Activated naive CD4-positive, alpha-beta T cell treated with anti-CD3 and anti-CD28 coated beads for 36 hours (primary cell): Measurements from ENCODE around the gene MKX. TPM values are rescaled to one million over a fixed set of nuclear protein-coding genes. Genes with fewer than 3 reads are reported as not detected.
A peak's percentile ranks its signal among the peaks of the same experiment; 100 is the strongest.

Experiments
- CTCF ChIA-PET: fragments of 350-600 bp; sonication (Branson Sonifier 250); formaldehyde crosslinking; loops from one replicate; lab custom pipeline; 2021; ENCODE audit warnings: antibody characterized with exemption; lab: Charles Lee
- DNase-seq: peaks from one replicate; pipeline ENCODE4 v3.0.0-alpha.2; 2020
- H3K27ac Mint-ChIP-seq: one replicate; pipeline ENCODE4 v1.8.0; 2021; ENCODE audit warnings: mild to moderate bottlenecking, mixed read lengths
- H3K27me3 Mint-ChIP-seq: one replicate; pipeline ENCODE4 v1.8.0; 2021; ENCODE audit warnings: low read depth, mixed read lengths
- H3K36me3 Mint-ChIP-seq: one replicate; pipeline ENCODE4 v1.8.0; 2021; ENCODE audit warnings: low read depth, mixed read lengths
- H3K4me1 Mint-ChIP-seq: one replicate; pipeline ENCODE4 v1.8.0; 2021; ENCODE audit warnings: low read depth, mixed read lengths
- H3K4me3 Mint-ChIP-seq: one replicate; pipeline ENCODE4 v1.8.0; 2021; ENCODE audit warnings: mild to moderate bottlenecking, moderate library complexity, mixed read lengths
- H3K9me3 Mint-ChIP-seq: one replicate; pipeline ENCODE4 v1.8.0; 2021; ENCODE audit warnings: mixed read lengths
- intact Hi-C: fragments of 100-400 bp; cut with micrococcal nuclease; formaldehyde crosslinking; loops from one replicate; pipeline ENCODE4 v1.15.1; 2023
- total RNA-seq, 2 experiments: library from RNA; stranded (reverse); gene quantifications; one replicate each; pipeline ENCODE4 v1.2.3, GENCODE V29; 2021

The MKX gene
- total RNA-seq, 2 experiments from 2014 or later, result 0.15 to 0.38 TPM

DNA sequence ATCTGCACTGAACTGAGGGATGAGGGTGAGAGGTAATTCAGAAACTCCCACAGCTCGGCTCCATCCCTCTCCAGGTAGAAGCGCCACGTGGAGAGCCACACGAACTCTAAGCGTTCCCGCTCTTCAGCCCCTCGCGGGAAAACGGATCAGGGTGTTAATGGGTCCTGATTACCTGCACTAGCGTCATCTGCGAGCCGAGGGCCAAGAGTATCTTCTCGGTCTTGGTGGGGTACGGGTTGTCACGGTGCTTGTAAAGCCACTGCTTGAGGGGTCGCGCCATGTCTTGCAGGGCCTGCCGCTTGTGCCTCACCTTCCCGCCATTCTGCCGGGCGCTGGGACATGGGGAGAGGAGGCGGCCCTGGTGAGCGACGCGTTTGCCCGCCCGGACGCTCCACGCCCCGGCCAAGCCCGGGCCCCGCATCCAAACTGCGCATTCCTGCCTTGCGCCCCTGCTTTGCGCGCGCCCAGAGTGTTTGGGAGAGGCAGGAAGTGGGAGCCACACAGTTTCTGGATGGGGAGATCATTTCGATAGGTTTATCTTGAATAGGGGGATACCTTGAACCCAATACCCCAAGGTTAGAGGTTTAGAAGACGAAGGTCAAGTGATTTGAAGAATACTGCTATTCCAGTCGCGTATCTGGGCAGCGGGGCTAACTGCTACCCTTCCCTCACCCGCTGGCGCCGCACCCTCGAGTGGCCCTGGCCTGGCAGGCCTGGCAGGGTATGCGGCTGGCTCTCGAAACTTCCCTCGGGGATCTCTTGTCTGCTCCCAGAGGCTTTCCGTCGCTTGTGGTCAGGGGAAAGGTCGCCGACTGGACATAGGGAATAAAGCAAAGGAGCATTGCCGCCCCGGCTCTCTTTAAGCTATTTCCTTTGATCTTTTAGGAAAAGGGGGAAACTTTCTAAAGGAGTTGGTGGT, 4.2 kb downstream of the MKX start:
- no peaks in the 10 kb centered on the region for H3K36me3 Mint-ChIP-seq
- intact Hi-C loops, result loop anchor here (1.0 to 5.0 kb wide), 10 partner anchors 183 to 791 kb away; partner anchors contain the start of genes ACBD5, RAB18 and WAC
- H3K27me3 Mint-ChIP-seq, result peaks cover 40% of the 10 kb centered on the region
- peaks cover 28% of the 10 kb centered on the region for H3K4me1 Mint-ChIP-seq
- H3K4me3 Mint-ChIP-seq, result peak overlapping the region; percentile 66
- H3K9me3 Mint-ChIP-seq, result no peaks in the 10 kb centered on the region
- CTCF ChIA-PET, result interaction anchor here (0.5 to 3.2 kb wide), 13 partner anchors 8 to 1061 kb away, joined by 3 to 15 read pairs (median 3); no protein-coding TSS in a partner anchor
- peak; percentile 11 for DNase-seq
- H3K27ac Mint-ChIP-seq, result no peak overlapping the region

- intact Hi-C loops, result no loop called here
- CTCF ChIA-PET, result interaction anchor here (0.5 kb wide), 1 partner anchor 1166 kb away, joined by 3 read pairs; no protein-coding TSS in a partner anchor
These were observed 9.2 kb downstream of the MKX start for GRCh38 chr10:27736396-27736795.

GRCh38 chr10:27730041-27730440, 15.6 kb downstream of the MKX start:
- H3K27me3 Mint-ChIP-seq, result peaks cover 15% of the 10 kb centered on the region
- CTCF ChIA-PET, result no interaction called here
- H3K9me3 Mint-ChIP-seq, result no peaks in the 10 kb centered on the region
- H3K36me3 Mint-ChIP-seq, result no peaks in the 10 kb centered on the region
- no peak for DNase-seq
- H3K4me1 Mint-ChIP-seq, result no peaks in the 10 kb centered on the region
- intact Hi-C loops, result no loop called here
- H3K4me3 Mint-ChIP-seq, result no peak overlapping the region
- H3K27ac Mint-ChIP-seq, result no peak overlapping the region

More at GRCh38 chr10:27736396-27736795, 9.2 kb downstream of the MKX start:
- no peaks in the 10 kb centered on the region for H3K36me3 Mint-ChIP-seq
- H3K4me1 Mint-ChIP-seq, result peaks cover 7% of the 10 kb centered on the region
- H3K27me3 Mint-ChIP-seq, result peaks cover 25% of the 10 kb centered on the region
- H3K4me3 Mint-ChIP-seq, result no peak overlapping the region
- DNase-seq, result no peak
- no peaks in the 10 kb centered on the region for H3K9me3 Mint-ChIP-seq
- no peak overlapping the region for H3K27ac Mint-ChIP-seq

GRCh38 chr10:27728338-27728737, 17.3 kb downstream of the MKX start:
- DNase-seq, result no peak
- no peak overlapping the region for H3K4me3 Mint-ChIP-seq
- H3K9me3 Mint-ChIP-seq, result no peaks in the 10 kb centered on the region
- intact Hi-C loops, result no loop called here
- H3K27me3 Mint-ChIP-seq, result peaks cover 14% of the 10 kb centered on the region
- CTCF ChIA-PET, result no interaction called here
- H3K4me1 Mint-ChIP-seq, result no peaks in the 10 kb centered on the region
- H3K27ac Mint-ChIP-seq, result no peak overlapping the region
- no peaks in the 10 kb centered on the region for H3K36me3 Mint-ChIP-seq

DNA sequence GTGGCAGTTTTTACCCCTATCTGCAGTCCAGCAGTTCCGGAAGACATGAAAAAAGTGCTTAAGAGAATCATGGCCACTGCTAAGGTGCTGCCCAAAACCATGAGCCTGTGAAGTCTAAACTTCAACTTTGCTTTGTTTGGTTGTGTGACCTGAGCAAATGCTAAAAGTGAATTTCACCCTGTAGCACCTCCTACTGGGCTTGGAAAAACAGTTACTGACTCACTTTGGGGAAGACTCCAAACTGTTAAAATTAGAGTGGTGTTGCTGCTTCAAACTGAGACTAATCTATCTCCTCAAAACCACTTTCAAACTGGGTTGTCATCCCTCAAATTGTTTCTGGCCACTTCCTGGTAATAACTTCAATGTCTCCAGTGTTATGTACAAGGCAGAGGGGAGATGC, 21.3 kb downstream of the MKX start:
- CTCF ChIA-PET, result no interaction called here
- peaks cover 16% of the 10 kb centered on the region for H3K27me3 Mint-ChIP-seq

GRCh38 chr10:27723436-27723835, 22.2 kb downstream of the MKX start:
- H3K4me1 Mint-ChIP-seq, result no peaks in the 10 kb centered on the region
- intact Hi-C loops, result no loop called here
- no peak for DNase-seq
- H3K36me3 Mint-ChIP-seq, result no peaks in the 10 kb centered on the region
- CTCF ChIA-PET, result interaction anchor here (0.9 to 1.2 kb wide), 3 partner anchors 17 to 518 kb away, joined by 3 to 5 read pairs (median 3); no protein-coding TSS in a partner anchor
- H3K9me3 Mint-ChIP-seq, result no peaks in the 10 kb centered on the region
- H3K27me3 Mint-ChIP-seq, result peaks cover 23% of the 10 kb centered on the region
- H3K27ac Mint-ChIP-seq, result no peak overlapping the region
- H3K4me3 Mint-ChIP-seq, result no peak overlapping the region

More for the DNA sequence above, 21.3 kb downstream of the MKX start:
- Mint-ChIP-seq H3K9me3 (no peaks in the 10 kb centered on the region), H3K4me1 (no peaks in the 10 kb centered on the region), H3K4me3 (no peak overlapping the region), H3K36me3 (no peaks in the 10 kb centered on the region), H3K27ac (no peak overlapping the region)
- no peak for DNase-seq
- intact Hi-C loops, result no loop called here

GRCh38 chr10:27720529-27720928, 25.1 kb downstream of the MKX start:
- no peak overlapping the region for H3K4me3 Mint-ChIP-seq
- H3K27me3 Mint-ChIP-seq, result peaks cover 29% of the 10 kb centered on the region
- intact Hi-C loops, result no loop called here
- no peaks in the 10 kb centered on the region for H3K4me1 Mint-ChIP-seq
- CTCF ChIA-PET, result interaction anchor here (0.6 kb wide), 1 partner anchor 28 kb away, joined by 3 read pairs; no protein-coding TSS in a partner anchor
- DNase-seq, result no peak
- no peaks in the 10 kb centered on the region for H3K36me3 Mint-ChIP-seq
- H3K27ac Mint-ChIP-seq, result no peak overlapping the region
- H3K9me3 Mint-ChIP-seq, result no peaks in the 10 kb centered on the region

GRCh38 chr10:27719052-27719451, 26.6 kb downstream of the MKX start:
- intact Hi-C loops, result no loop called here
- no peaks in the 10 kb centered on the region for H3K9me3 Mint-ChIP-seq
- CTCF ChIA-PET, result no interaction called here
- peaks cover 29% of the 10 kb centered on the region for H3K27me3 Mint-ChIP-seq
- DNase-seq, result no peak
- H3K27ac Mint-ChIP-seq, result no peak overlapping the region
- no peaks in the 10 kb centered on the region for H3K4me1 Mint-ChIP-seq
- no peaks in the 10 kb centered on the region for H3K36me3 Mint-ChIP-seq
- H3K4me3 Mint-ChIP-seq, result no peak overlapping the region

GRCh38 chr10:27717861-27718260, 27.8 kb downstream of the MKX start:
- H3K27ac Mint-ChIP-seq, result no peak overlapping the region
- H3K27me3 Mint-ChIP-seq, result peaks cover 23% of the 10 kb centered on the region
- intact Hi-C loops, result no loop called here
- no peak for DNase-seq
- H3K4me1 Mint-ChIP-seq, result no peaks in the 10 kb centered on the region
- no peaks in the 10 kb centered on the region for H3K9me3 Mint-ChIP-seq
- CTCF ChIA-PET, result no interaction called here
- no peak overlapping the region for H3K4me3 Mint-ChIP-seq
- no peaks in the 10 kb centered on the region for H3K36me3 Mint-ChIP-seq

DNA sequence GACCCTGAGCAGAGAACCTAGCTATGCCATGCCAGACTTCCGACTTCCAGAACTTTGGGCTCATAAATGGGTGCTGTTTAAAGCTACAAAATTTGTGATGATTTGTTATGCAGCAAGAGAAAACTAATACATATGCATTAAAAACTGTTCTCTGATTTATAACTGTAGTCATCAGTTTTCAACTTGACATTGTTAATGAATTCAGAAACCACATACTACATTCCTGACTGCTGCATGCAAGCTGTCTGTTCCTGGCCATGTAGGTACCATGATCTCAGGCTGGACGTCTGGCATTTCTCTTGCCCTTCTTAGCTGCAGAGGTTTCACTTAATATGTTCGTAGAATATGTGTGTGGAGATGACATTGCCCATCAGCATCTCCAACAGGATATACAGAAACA, 28.4 kb downstream of the MKX start:
- no peaks in the 10 kb centered on the region for H3K36me3 Mint-ChIP-seq
- CTCF ChIA-PET, result no interaction called here
- no peaks in the 10 kb centered on the region for H3K4me1 Mint-ChIP-seq
- no peak overlapping the region for H3K4me3 Mint-ChIP-seq
- intact Hi-C loops, result no loop called here
- peaks cover 23% of the 10 kb centered on the region for H3K27me3 Mint-ChIP-seq
- H3K9me3 Mint-ChIP-seq, result no peaks in the 10 kb centered on the region
- no peak for DNase-seq
- no peak overlapping the region for H3K27ac Mint-ChIP-seq

DNA sequence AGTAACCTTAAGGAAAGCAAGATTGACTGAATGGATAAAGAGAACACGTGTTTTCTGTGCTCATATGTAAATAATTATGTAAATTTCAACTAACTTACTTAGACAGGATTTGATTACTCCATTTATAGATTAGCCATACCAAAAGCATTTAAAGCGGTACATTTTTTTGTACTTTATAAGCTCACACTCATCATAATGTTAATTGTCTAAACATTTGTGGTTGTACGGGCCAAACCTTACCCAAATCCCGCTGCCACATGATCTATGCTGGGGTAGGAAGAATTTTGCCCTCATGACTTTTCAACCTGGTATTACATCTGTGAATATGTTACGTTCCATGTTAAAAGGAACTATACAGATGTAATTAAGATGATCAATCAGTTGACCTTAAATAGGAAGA, 29.1 kb downstream of the MKX start:
- Mint-ChIP-seq H3K27ac (no peak overlapping the region), H3K9me3 (no peaks in the 10 kb centered on the region), H3K27me3 (peaks cover 23% of the 10 kb centered on the region), H3K4me3 (no peak overlapping the region), H3K4me1 (no peaks in the 10 kb centered on the region), H3K36me3 (no peaks in the 10 kb centered on the region)
- CTCF ChIA-PET, result no interaction called here
- intact Hi-C loops, result no loop called here
- DNase-seq, result no peak

DNA sequence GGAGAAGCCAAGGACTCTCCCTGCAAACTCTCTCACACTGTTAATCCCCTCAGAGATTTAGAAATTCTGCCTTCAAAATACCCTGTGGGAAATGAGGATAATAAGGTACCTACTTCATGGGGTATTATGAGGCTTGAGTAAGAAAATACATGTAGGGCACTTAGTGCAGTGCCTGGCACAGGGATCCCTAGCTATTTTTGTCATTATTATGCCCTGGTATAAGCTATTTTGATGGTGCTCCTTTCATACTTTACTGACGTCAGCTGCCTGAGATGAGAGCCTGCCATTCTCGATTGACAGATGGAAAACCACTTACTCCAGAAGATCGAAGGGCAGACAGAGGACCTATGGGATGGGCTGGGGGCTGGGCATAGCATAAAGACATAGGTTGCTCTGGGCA, 30.1 kb downstream of the MKX start:
- Mint-ChIP-seq H3K36me3 (no peaks in the 10 kb centered on the region), H3K27me3 (peaks cover 17% of the 10 kb centered on the region), H3K9me3 (no peaks in the 10 kb centered on the region), H3K4me1 (no peaks in the 10 kb centered on the region), H3K4me3 (no peak overlapping the region), H3K27ac (no peak overlapping the region)
- intact Hi-C loops, result no loop called here
- DNase-seq, result no peak
- CTCF ChIA-PET, result interaction anchor here (0.6 kb wide), 1 partner anchor 718 kb away, joined by 3 read pairs; no protein-coding TSS in a partner anchor

DNA sequence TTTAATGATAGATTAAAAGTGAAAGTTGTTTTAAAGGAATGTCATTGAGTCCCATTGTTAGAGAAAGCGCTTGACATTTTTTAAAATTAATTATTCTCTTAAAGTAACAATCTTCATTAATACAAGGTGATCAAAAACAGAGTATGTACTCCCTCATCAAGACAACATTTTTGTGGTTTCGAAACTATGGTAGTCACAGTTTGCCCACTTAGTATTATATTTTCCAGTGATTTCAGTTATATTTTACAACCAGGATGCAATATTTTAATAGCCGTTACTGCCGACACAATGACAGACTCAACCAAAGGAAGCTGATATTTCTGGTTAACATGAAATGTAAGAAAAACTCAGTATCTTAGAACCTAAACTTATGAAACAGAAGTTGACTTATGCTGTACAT, 31.3 kb downstream of the MKX start:
- no peak for DNase-seq
- H3K9me3 Mint-ChIP-seq, result no peaks in the 10 kb centered on the region
- H3K4me1 Mint-ChIP-seq, result no peaks in the 10 kb centered on the region
- CTCF ChIA-PET, result no interaction called here
- H3K27me3 Mint-ChIP-seq, result peaks cover 15% of the 10 kb centered on the region
- H3K36me3 Mint-ChIP-seq, result no peaks in the 10 kb centered on the region
- H3K4me3 Mint-ChIP-seq, result no peak overlapping the region
- intact Hi-C loops, result no loop called here
- no peak overlapping the region for H3K27ac Mint-ChIP-seq
